ENCODE measurements around the gene AFF3.

- TF ChIP-seq CTCF (IDR thresholded peaks at IDR 0.05; ENCODE audit: low read length): no peak
- TF ChIP-seq EZH2 (IDR thresholded peaks at IDR 0.05; ENCODE audit: borderline replicate concordance, low read length): no peak
Observed at GRCh38 chr2:100146657-100146960, 4.2 kb upstream of the AFF3 start.

All from OCI-LY1 (cell line).